ENCODE data around the gene PRIMA1. TPM values are rescaled to one million over a fixed set of nuclear protein-coding genes. Genes with fewer than 3 reads are reported as not detected.

The PRIMA1 gene
- total RNA-seq, 2 experiments from 2014 or later, result not detected

DNA sequence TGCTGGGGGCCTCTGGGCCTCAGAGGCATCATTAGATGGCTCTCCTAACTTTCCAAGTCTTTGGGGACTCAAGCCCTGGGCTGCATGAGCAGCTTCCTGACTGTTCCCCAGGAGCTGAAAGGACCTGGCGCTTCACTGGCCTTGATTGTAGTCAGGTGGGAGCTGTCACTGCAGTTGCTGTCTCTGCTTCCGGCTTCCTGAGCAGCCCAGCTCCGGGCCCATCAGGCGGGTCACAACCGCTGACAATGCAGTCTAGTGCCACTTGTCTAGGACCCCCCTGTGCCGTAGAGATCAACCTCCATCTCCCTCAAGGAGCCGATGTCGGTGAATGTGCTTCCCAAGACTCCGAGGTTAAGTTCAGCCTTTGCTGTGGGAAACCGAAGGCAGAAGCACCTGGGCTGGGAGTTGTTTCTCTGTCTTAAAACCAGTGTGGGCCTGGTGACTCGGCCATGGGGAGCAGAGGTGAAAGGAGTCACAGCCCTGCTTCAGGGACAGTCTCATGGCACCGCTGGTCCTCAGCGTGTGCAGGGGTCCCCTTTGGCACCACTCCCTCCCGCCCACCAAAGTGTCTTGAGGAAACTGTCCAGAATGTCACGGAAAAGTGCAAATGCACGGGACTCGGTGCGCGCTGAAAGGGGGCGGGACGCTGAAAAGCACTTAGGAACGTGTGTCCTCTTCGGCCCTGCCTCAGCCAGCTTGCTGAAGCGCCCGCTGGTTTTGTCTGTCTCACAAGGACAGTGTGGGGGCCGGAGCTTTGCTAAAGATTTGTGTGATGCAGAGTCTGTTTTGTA, 44.8 kb downstream of the PRIMA1 start:
- Mint-ChIP-seq H3K27me3 (peaks cover 3% of the 10 kb centered on the region), H3K27ac (no peak overlapping the region), H3K36me3 (no peaks in the 10 kb centered on the region), H3K4me3 (no peak overlapping the region), H3K9me3 (ENCODE audit: low read depth) (no peaks in the 10 kb centered on the region), H3K4me1 (no peaks in the 10 kb centered on the region)
- no peak for DNase-seq
- CTCF ChIA-PET, result no interaction called here
- no peak for ATAC-seq

DNA sequence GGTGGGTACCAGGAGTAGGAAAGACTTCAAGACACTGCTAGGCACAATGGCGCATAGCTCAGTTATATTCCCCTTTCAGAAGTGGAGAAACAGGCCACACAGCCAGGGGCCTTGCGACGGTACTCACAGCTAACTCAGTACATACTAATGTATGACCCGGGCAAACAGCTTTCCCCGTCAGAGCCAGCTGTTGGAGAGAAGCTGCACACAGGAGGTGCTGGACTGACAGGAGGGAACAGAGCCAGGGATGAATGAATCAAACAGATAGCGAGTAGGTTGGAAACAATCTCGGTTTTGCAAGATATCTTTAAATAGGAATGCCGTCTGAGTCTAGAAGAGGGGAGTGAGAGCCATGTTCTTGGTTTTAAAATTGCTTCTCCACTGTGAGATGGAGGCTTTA, 45.5 kb downstream of the PRIMA1 start:
- no peak for ATAC-seq
- CTCF ChIA-PET, result no interaction called here
- no peak overlapping the region for H3K4me3 Mint-ChIP-seq
- no peaks in the 10 kb centered on the region for H3K9me3 Mint-ChIP-seq (ENCODE audit: low read depth)
- H3K27me3 Mint-ChIP-seq, result peaks cover 3% of the 10 kb centered on the region
- DNase-seq, result no peak
- no peak overlapping the region for H3K27ac Mint-ChIP-seq
- H3K4me1 Mint-ChIP-seq, result no peaks in the 10 kb centered on the region
- H3K36me3 Mint-ChIP-seq, result no peaks in the 10 kb centered on the region

DNA sequence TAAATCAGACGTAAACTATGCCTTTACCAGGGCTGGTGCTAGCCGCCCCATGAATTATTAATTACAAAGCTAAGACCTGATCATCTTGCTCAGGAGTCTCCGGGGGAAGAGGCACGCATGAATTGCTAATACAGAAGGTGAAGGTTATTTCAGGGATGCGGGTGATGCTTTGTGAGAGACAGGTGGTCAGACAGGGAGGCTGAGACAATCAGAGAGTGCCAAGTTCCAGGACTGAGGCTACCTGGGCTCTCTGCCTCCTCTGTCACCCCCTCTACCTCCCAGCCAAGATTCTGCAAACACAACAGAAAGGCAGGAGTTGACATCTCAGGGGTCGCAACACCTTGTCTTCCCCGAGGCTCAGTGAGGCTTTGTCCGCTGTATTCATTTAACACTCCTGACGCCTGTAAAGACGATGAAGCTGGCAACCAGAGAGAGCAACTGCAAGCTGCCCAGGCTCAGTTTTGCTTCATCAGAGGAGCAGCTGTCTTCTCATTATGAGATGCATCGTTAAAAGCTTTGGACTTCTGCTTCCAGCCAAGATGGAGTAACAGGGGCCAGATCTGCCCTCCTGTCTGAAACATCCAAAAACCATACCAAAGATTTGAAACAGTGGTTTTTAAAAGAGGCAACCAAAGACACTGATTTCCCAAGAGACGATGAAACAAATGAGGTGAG, 46.6 kb downstream of the PRIMA1 start:
- no peak overlapping the region for H3K4me3 Mint-ChIP-seq
- DNase-seq (no peak), ATAC-seq (no peak)
- no peaks in the 10 kb centered on the region for H3K4me1 Mint-ChIP-seq
- no peak overlapping the region for H3K27ac Mint-ChIP-seq
- no peaks in the 10 kb centered on the region for H3K36me3 Mint-ChIP-seq
- CTCF ChIA-PET, result no interaction called here
- H3K9me3 Mint-ChIP-seq (ENCODE audit: low read depth), result no peaks in the 10 kb centered on the region
- H3K27me3 Mint-ChIP-seq, result peaks cover 3% of the 10 kb centered on the region

DNA sequence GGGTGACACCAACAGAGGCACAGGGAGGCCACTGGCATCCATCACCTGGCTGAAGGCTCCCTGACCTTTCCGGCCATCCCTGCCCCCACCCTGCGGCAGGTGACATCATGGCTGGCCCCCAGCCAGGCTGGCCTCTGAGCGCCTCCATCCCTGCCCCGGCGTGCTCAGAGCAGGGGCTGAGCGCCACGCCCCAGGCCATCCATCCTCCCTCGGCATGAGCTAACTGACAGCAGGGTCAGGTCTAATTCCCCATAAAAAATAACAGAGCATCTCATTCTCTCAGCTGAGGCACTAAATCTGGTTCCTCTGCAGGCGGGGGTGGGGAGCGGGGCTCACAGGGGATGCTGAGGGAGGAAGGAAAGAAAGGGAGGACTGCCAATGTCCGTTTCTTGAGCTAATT, 50.7 kb downstream of the PRIMA1 start:
- H3K27ac Mint-ChIP-seq, result no peak overlapping the region
- H3K4me3 Mint-ChIP-seq, result no peak overlapping the region
- no peaks in the 10 kb centered on the region for H3K4me1 Mint-ChIP-seq
- DNase-seq (no peak), ATAC-seq (no peak)
- no peaks in the 10 kb centered on the region for H3K9me3 Mint-ChIP-seq (ENCODE audit: low read depth)
- CTCF ChIA-PET, result no interaction called here
- H3K27me3 Mint-ChIP-seq, result peaks cover 3% of the 10 kb centered on the region
- no peaks in the 10 kb centered on the region for H3K36me3 Mint-ChIP-seq

DNA sequence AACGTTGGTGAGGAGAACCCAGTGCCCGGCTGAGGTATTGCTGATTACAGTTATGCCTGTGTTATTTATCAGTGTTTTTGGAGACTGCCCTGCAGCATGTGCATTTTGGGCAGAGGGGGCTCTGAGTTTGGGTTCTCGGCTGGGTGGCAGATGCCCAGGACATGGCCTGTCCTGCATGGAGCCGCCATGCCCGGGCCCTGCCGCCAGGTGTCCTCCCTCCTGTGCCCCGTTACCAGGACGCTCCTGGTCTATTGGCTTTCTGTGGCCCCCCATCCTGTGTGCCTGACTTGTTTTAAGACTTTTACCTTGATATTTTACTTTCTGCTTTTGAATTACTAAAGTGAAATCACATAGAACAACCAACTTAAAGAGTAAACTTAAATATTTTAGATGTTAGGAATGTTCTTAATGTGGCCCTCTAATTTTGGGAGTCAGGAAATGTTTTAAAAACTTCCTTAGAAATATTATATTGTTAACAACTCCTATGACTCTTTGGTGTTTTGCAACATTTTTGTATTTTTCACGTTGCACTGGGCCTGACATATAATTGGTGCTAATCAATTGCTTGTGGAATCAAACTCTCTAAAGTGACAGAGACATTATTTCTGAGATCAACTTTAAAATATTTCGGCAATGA, 51.8 kb downstream of the PRIMA1 start:
- Mint-ChIP-seq H3K36me3 (no peaks in the 10 kb centered on the region), H3K4me3 (no peak overlapping the region), H3K27ac (no peak overlapping the region), H3K4me1 (no peaks in the 10 kb centered on the region), H3K9me3 (ENCODE audit: low read depth) (no peaks in the 10 kb centered on the region), H3K27me3 (peaks cover 3% of the 10 kb centered on the region)
- CTCF ChIA-PET, result no interaction called here
- ATAC-seq (no peak), DNase-seq (no peak)

DNA sequence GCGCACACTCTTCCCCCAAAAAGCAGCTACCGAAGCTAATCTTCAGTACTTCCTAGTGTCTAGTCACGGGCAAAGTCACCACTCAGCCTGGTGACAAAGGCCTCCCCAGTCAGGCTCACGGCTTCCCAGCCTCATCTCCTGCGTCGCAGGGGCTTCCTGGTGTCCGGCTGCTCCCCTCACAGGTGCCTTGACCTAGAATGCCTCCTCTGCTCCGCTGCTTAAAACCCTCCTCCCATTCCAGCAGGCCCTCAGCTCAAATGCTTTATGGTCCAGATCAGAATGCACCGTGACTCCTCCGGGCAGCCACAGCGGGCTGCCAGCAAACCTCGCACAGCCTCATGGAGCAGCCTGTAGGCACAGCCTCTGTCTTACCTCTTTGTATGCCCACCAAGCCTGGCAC, 53.1 kb downstream of the PRIMA1 start:
- CTCF ChIA-PET, result no interaction called here
- ATAC-seq (no peak), DNase-seq (no peak)
- H3K36me3 Mint-ChIP-seq, result no peaks in the 10 kb centered on the region
- H3K27me3 Mint-ChIP-seq, result peaks cover 3% of the 10 kb centered on the region
- no peak overlapping the region for H3K27ac Mint-ChIP-seq
- no peaks in the 10 kb centered on the region for H3K9me3 Mint-ChIP-seq (ENCODE audit: low read depth)
- no peaks in the 10 kb centered on the region for H3K4me1 Mint-ChIP-seq
- H3K4me3 Mint-ChIP-seq, result no peak overlapping the region

DNA sequence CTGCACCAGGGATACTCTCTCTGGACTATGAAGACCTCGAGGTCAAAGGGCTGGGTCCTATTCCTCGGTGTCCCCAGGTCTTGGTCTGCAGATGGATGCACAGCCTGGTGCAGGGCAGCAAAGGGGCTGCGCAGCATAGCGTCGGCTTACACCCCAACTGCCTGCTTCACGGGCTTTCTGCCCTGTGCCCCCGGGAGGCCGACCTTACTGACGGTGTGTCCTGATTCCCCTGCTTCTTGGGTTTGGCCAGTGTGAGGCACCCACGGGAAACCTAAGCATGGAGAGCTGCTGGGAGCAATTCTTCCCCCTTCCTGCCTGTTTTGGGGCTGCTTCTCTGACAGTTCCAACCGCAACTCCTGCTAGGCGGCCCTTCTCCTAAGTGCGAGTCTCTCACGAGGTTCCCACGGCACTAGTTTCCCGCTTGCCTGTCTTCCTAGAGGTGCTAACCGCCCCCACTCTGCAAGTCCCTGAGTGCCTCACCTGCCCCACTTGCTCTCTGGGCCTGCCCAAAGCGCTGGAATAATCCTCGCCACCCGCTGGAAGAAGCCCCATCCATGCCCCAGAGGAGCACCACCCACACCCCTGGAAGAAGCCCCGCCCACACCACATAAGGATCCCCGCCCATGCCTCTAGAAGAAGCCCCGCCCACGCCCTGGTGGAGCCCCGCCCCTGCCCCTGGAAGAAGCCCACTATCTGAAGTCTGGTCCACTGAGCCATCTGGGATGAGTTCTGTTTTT, 54.0 kb downstream of the PRIMA1 start:
- Mint-ChIP-seq H3K4me3 (no peak overlapping the region), H3K9me3 (ENCODE audit: low read depth) (no peaks in the 10 kb centered on the region), H3K4me1 (no peaks in the 10 kb centered on the region), H3K27ac (no peak overlapping the region), H3K27me3 (peaks cover under 1% of the 10 kb centered on the region), H3K36me3 (no peaks in the 10 kb centered on the region)
- ATAC-seq, result no peak
- DNase-seq, result no peak
- CTCF ChIA-PET, result no interaction called here

DNA sequence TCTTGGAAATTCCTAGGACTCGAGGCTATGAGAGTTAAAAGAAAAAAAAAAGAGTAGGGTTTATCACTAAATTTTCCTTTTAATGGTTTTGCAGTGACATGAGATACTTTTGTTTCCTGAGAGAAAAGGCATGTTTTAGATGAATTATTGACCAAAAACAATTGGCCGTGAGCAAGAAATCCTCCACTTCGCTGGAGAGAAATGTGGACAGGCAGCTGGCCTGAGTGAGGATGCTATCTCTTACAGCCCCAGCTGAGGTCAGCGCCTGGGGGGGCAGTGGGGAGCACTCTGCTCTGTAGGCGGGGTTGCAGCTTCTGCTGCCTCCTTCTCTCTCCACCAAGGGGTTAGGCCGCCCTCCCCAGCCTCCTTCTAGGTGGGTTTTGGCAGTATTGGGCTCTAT, 54.7 kb downstream of the PRIMA1 start:
- H3K9me3 Mint-ChIP-seq (ENCODE audit: low read depth), result no peaks in the 10 kb centered on the region
- CTCF ChIA-PET, result no interaction called here

DNA sequence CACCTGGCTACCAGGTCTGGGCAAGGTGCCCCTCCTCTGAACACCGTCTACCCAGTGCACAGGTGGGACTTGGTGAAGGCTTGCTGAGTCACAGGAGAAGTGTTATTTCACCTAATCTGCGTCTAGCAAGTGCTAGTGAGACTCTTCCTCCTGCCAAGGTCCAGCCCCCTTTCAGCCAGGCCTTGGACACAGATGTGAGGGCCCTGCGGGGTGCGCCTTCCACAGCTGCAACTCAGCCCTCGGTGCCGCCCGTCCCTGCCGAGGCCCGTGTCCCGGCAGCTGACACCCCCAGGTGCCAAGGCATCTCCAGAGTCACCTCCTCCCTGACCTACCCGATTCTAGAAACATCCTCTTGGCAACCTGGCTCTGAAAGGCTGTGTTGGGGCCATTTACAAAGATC, 55.1 kb downstream of the PRIMA1 start:
- no peaks in the 10 kb centered on the region for H3K27me3 Mint-ChIP-seq
- CTCF ChIA-PET, result no interaction called here
- DNase-seq, result no peak
- no peaks in the 10 kb centered on the region for H3K9me3 Mint-ChIP-seq (ENCODE audit: low read depth)
- H3K4me3 Mint-ChIP-seq, result no peak overlapping the region
- no peak overlapping the region for H3K27ac Mint-ChIP-seq
- no peaks in the 10 kb centered on the region for H3K36me3 Mint-ChIP-seq
- H3K4me1 Mint-ChIP-seq, result no peaks in the 10 kb centered on the region
- ATAC-seq, result no peak

More for the DNA sequence above, 54.7 kb downstream of the PRIMA1 start:
- no peaks in the 10 kb centered on the region for H3K4me1 Mint-ChIP-seq
- no peak overlapping the region for H3K4me3 Mint-ChIP-seq
- no peak overlapping the region for H3K27ac Mint-ChIP-seq
- DNase-seq, result no peak
- no peaks in the 10 kb centered on the region for H3K36me3 Mint-ChIP-seq
- no peaks in the 10 kb centered on the region for H3K27me3 Mint-ChIP-seq
- ATAC-seq, result no peak

DNA sequence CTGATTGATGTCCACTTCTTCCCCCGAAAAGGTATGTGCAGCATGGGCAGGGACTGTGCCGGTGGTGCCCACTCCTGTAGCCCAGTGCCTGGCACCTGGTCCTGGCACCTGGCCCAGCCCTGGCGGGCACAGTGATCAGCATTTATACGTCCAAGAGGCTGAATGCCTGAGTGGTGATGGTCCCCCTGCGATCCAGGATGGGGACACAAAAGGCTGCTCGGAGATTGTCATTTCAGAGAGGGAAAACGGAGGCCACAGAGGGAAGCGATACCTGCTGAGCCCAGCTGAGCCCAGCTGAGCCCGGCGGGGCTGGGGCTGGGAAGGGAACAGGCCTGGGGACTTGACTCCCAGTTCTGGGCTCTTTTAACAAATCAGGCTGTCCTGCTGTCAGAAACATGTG, 55.8 kb downstream of the PRIMA1 start:
- no peak for DNase-seq
- H3K4me1 Mint-ChIP-seq, result no peaks in the 10 kb centered on the region
- H3K4me3 Mint-ChIP-seq, result no peak overlapping the region
- no peaks in the 10 kb centered on the region for H3K36me3 Mint-ChIP-seq
- no peak overlapping the region for H3K27ac Mint-ChIP-seq
- H3K27me3 Mint-ChIP-seq, result no peaks in the 10 kb centered on the region
- no peak for ATAC-seq
- H3K9me3 Mint-ChIP-seq (ENCODE audit: low read depth), result no peaks in the 10 kb centered on the region
- CTCF ChIA-PET, result no interaction called here

DNA sequence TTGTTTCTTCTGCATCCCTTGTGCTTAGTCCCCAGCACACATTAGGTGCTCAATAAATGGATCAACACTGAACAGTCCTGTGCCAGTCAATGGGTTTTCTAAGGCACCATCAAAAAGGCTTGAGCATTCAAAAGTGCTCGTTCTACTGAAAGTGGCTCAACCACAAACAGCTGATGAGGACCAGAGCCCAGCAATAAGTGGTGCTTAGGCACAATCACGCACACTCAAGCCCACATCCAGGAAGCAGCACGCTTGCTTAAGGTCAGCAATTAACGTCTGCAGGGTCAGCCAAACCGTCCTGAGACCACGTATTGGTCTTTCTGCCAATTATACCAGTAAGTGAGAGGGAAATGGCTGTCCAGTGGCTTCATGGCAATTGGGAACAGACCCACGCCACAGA, 56.5 kb downstream of the PRIMA1 start:
- no peak overlapping the region for H3K27ac Mint-ChIP-seq
- H3K4me3 Mint-ChIP-seq, result no peak overlapping the region
- H3K27me3 Mint-ChIP-seq, result no peaks in the 10 kb centered on the region
- DNase-seq (no peak), ATAC-seq (no peak)
- no peaks in the 10 kb centered on the region for H3K36me3 Mint-ChIP-seq
- no peaks in the 10 kb centered on the region for H3K9me3 Mint-ChIP-seq (ENCODE audit: low read depth)
- CTCF ChIA-PET, result no interaction called here
- H3K4me1 Mint-ChIP-seq, result no peaks in the 10 kb centered on the region

DNA sequence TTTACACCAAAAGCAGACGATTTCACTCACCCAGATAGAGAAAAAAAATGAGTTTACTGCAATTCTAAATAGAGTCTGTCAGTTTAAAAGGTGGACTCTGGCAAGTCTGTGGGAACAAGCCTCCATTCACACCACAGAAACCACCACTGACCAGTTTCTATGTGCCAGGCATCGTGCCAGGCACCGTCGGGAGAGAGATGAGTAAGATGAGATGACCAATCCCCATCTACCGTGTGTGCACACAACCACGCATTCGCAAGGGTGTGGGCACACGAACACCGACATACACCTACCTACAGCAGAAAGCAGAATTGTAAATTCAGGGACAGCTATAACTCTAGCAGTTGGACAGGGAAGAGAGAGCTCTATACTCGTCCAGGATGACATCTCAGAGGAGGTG, 58.3 kb downstream of the PRIMA1 start:
- Mint-ChIP-seq H3K27me3 (no peaks in the 10 kb centered on the region), H3K9me3 (ENCODE audit: low read depth) (no peaks in the 10 kb centered on the region), H3K4me3 (no peak overlapping the region), H3K27ac (no peak overlapping the region), H3K4me1 (no peaks in the 10 kb centered on the region), H3K36me3 (no peaks in the 10 kb centered on the region)
- ATAC-seq, result no peak
- no peak for DNase-seq
- CTCF ChIA-PET, result no interaction called here

DNA sequence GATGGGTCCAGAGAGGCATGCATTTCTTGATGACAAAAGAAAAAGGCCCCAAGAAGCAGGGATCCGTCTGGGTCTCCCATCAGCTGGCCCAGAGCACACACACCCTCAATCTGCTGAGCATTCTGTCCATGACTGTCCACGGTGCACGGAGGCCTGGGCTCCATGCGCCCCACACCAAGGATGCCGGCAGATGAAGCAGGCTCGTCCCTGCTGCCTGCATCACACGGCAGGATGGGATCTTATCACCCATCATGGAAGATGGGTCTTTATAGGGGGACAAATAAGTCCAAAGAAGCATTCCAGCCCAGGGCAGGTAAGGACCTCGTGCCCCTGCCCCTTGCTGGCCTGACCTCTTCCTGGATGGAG, 59.7 kb downstream of the PRIMA1 start:
- CTCF ChIA-PET, result no interaction called here
- H3K4me1 Mint-ChIP-seq, result no peaks in the 10 kb centered on the region
- ATAC-seq (no peak), DNase-seq (no peak)
- H3K9me3 Mint-ChIP-seq (ENCODE audit: low read depth), result no peaks in the 10 kb centered on the region
- no peaks in the 10 kb centered on the region for H3K27me3 Mint-ChIP-seq
- no peak overlapping the region for H3K4me3 Mint-ChIP-seq
- no peak overlapping the region for H3K27ac Mint-ChIP-seq
- no peaks in the 10 kb centered on the region for H3K36me3 Mint-ChIP-seq

Measured in activated CD8-positive, alpha-beta memory T cell treated with anti-CD3 and anti-CD28 coated beads, Interleukin-2, amount 10 ng/mL, durations not matched to agents 7 days and 5 days (primary cell).